ENCODE measurements around the gene XAB2.

- no peak for TF ChIP-seq CTCF (IDR thresholded peaks at IDR 0.05)
- no peak for TF ChIP-seq POLR2A (IDR thresholded peaks at IDR 0.05)
Measured at GRCh38 chr19:7620442-7621412, 8.6 kb downstream of the XAB2 start.

Data from Peyer's patch (tissue), 4 donors.